NT2/D1 (cell line): ENCODE results near the gene RAB1B.

ENCODE experiments used
- SUZ12 ChIP-seq: IDR thresholded peaks from 2 replicates; pipeline ENCODE4 v1.6.1; 2011; ENCODE audit not compliant: insufficient read length, insufficient read depth; ENCODE audit errors: extremely low read depth
- YY1 ChIP-seq: IDR thresholded peaks from 2 replicates; pipeline ENCODE4 v1.6.1; 2011; ENCODE audit not compliant: insufficient read length, insufficient read depth
- ZNF274 ChIP-seq: IDR thresholded peaks from 2 replicates; pipeline ENCODE4 v1.6.1; 2011; ENCODE audit warnings: mild to moderate bottlenecking, low read depth, low read length

DNA sequence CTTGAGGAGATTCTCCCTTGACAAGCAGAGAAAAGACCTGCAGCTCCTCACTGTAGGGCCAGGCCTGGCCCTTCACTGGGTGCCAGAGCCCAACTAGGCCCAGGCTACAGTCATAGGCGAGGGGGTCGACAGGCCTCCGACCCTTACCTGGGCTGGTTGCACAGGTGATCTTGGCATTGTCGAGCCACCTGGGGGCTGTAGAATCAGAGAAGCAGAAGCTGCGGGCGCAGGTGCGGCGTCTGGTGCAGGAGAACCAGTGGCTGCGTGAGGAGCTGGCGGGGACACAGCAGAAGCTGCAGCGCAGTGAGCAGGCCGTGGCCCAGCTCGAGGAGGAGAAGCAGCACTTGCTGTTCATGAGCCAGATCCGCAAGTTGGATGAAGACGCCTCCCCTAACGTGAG is 6.9 kb upstream of the RAB1B start:
- no peak for TF ChIP-seq YY1
- no peak for TF ChIP-seq ZNF274
- TF ChIP-seq SUZ12: no peak
